Stimulated activated CD4-positive, alpha-beta T cell treated with anti-CD3 and anti-CD28 coated beads, Interleukin-1b, Interleukin-23, amount 100 ng/mL, for 4 hours (primary cell): ENCODE measurements around the gene ARFGAP1.
"Not testable (repeated sequence)": the region's sequence is repeated elsewhere in the genome, so short reads cannot be mapped to it uniquely, and the experiment has no call there.

Experiments used
- DNase-seq, 2 donors: peaks; one replicate each; pipeline ENCODE4 v3.0.0-alpha.2; 2020; ENCODE audit warnings: low read depth in 2 of 2

The ARFGAP1 gene

GRCh38 chr20:63240004-63240403 lies 32.6 kb upstream of the ARFGAP1 start:
- no peak for DNase-seq

- no peak for DNase-seq
These were observed 31.3 kb upstream of the ARFGAP1 start for GRCh38 chr20:63241272-63241671.

GRCh38 chr20:63242736-63243135 lies 29.9 kb upstream of the ARFGAP1 start:
- no peak for DNase-seq

- DNase-seq, result no peak
These were observed 28.9 kb upstream of the ARFGAP1 start for GRCh38 chr20:63243604-63244247.

- DNase-seq, result no peak
These were observed 28.1 kb upstream of the ARFGAP1 start for GRCh38 chr20:63244468-63244867.

- DNase-seq, result no peak
These were observed 25.9 kb upstream of the ARFGAP1 start for GRCh38 chr20:63246490-63247288.

GRCh38 chr20:63247671-63248228 lies 24.9 kb upstream of the ARFGAP1 start:
- DNase-seq, result no peak

GRCh38 chr20:63248835-63249591 lies 23.6 kb upstream of the ARFGAP1 start:
- DNase-seq, result no peak

GRCh38 chr20:63249891-63250290 lies 22.7 kb upstream of the ARFGAP1 start:
- no peak for DNase-seq

- DNase-seq, result not testable (repeated sequence)
These were observed 21.3 kb upstream of the ARFGAP1 start for GRCh38 chr20:63251350-63251749.

- no peak for DNase-seq
These were observed 20.3 kb upstream of the ARFGAP1 start for GRCh38 chr20:63252284-63252711.

- DNase-seq, result no peak
These were observed 19.6 kb upstream of the ARFGAP1 start for GRCh38 chr20:63253065-63253437.

- no peak for DNase-seq
These were observed 19.0 kb upstream of the ARFGAP1 start for GRCh38 chr20:63253438-63254231.

- DNase-seq, result no peak
These were observed 18.4 kb upstream of the ARFGAP1 start, which contains the start of gene NKAIN4 for GRCh38 chr20:63254232-63254605. TSS of gene NKAIN4 (minus strand) at chr20:63254463. CDS start at chr20:63254450, 13 bp downstream.

- DNase-seq, result no peak
These were observed 17.8 kb upstream of the ARFGAP1 start for GRCh38 chr20:63254606-63255384.

GRCh38 chr20:63255931-63256704 lies 16.5 kb upstream of the ARFGAP1 start:
- no peak for DNase-seq

GRCh38 chr20:63256954-63257353 lies 15.7 kb upstream of the ARFGAP1 start:
- no peak for DNase-seq

GRCh38 chr20:63257629-63258028 lies 15.0 kb upstream of the ARFGAP1 start:
- no peak for DNase-seq

GRCh38 chr20:63258781-63259180 lies 13.8 kb upstream of the ARFGAP1 start:
- no peak for DNase-seq
